ENCODE results near the gene DYRK1B. TPM values are rescaled to one million over a fixed set of nuclear protein-coding genes. Genes with fewer than 3 reads are reported as not detected.

Gene DYRK1B
- total RNA-seq, 1 experiment from 2014 or later = 12.2 TPM

GRCh38 chr19:39796000-39796498 lies 37.9 kb downstream of the DYRK1B start (continued):
- TF ChIP-seq AFF4 (CRISPR knock-in tag; IDR thresholded peaks at IDR 0.05; ENCODE audit: borderline replicate concordance) = no peak
- no peak for TF ChIP-seq HMGA2 (CRISPR knock-in tag; IDR thresholded peaks at IDR 0.05)
- peak; percentile 94 for TF ChIP-seq EMX1 (CRISPR knock-in tag; IDR thresholded peaks at IDR 0.05)
- no peak for TF ChIP-seq STAT6 (CRISPR knock-in tag; conservative IDR thresholded peaks at IDR 0.05; ENCODE audit: low read depth)
- TF ChIP-seq RORB (CRISPR knock-in tag; IDR thresholded peaks at IDR 0.05) = no peak
- no peak for TF ChIP-seq PREB (CRISPR knock-in tag; IDR thresholded peaks at IDR 0.05; ENCODE audit: borderline replicate concordance)
- no peak for TF ChIP-seq ELF4 (CRISPR knock-in tag; IDR thresholded peaks at IDR 0.05; ENCODE audit: low read depth)
- TF ChIP-seq ZNF423 (CRISPR knock-in tag; IDR thresholded peaks at IDR 0.05) = no peak
- no peak for TF ChIP-seq ZMAT4 (CRISPR knock-in tag; IDR thresholded peaks at IDR 0.05)
- no peak for TF ChIP-seq TEAD4 (CRISPR knock-in tag; IDR thresholded peaks at IDR 0.05)
- TF ChIP-seq PRRX2 (CRISPR knock-in tag; IDR thresholded peaks at IDR 0.05) = peak; percentile 93
- no peak for TF ChIP-seq CDX4 (CRISPR knock-in tag; IDR thresholded peaks at IDR 0.05; ENCODE audit: borderline replicate concordance)
- TF ChIP-seq E2F5 (CRISPR knock-in tag; IDR thresholded peaks at IDR 0.05) = no peak
- no peak for TF ChIP-seq NR2C2 (CRISPR knock-in tag; IDR thresholded peaks at IDR 0.05)
- no peak for TF ChIP-seq JAZF1 (CRISPR knock-in tag; IDR thresholded peaks at IDR 0.05)
- TF ChIP-seq MLX (CRISPR knock-in tag; IDR thresholded peaks at IDR 0.05) = no peak
- no peak for TF ChIP-seq GABPB1 (CRISPR knock-in tag; IDR thresholded peaks at IDR 0.05)
- TF ChIP-seq CBFB (CRISPR knock-in tag; IDR thresholded peaks at IDR 0.05; ENCODE audit: low read depth) = no peak
- no peak for TF ChIP-seq E2F4 (CRISPR knock-in tag; IDR thresholded peaks at IDR 0.05; ENCODE audit: borderline replicate concordance, low read depth)
- TF ChIP-seq ZNF138 (CRISPR knock-in tag; conservative IDR thresholded peaks at IDR 0.05) = no peak
- peak; percentile 93 for TF ChIP-seq NFATC4 (CRISPR knock-in tag; IDR thresholded peaks at IDR 0.05)
- no peak for TF ChIP-seq ZNF512 (CRISPR knock-in tag; IDR thresholded peaks at IDR 0.05; ENCODE audit: borderline replicate concordance)
- TF ChIP-seq GRHL2 (CRISPR knock-in tag; IDR thresholded peaks at IDR 0.05; ENCODE audit: insufficient replicate concordance, severe bottlenecking) = no peak
- TF ChIP-seq ZNF416 (CRISPR knock-in tag; IDR thresholded peaks at IDR 0.05) = no peak
- no peak for TF ChIP-seq ATF1 (CRISPR knock-in tag; IDR thresholded peaks at IDR 0.05)
- no peak for TF ChIP-seq NR1H2 (CRISPR knock-in tag; IDR thresholded peaks at IDR 0.05)
- no peak for TF ChIP-seq NFE2L1 (CRISPR knock-in tag; IDR thresholded peaks at IDR 0.05)

All from WTC11 (cell line).